ENCODE results near the gene GTF2H3.

DNA sequence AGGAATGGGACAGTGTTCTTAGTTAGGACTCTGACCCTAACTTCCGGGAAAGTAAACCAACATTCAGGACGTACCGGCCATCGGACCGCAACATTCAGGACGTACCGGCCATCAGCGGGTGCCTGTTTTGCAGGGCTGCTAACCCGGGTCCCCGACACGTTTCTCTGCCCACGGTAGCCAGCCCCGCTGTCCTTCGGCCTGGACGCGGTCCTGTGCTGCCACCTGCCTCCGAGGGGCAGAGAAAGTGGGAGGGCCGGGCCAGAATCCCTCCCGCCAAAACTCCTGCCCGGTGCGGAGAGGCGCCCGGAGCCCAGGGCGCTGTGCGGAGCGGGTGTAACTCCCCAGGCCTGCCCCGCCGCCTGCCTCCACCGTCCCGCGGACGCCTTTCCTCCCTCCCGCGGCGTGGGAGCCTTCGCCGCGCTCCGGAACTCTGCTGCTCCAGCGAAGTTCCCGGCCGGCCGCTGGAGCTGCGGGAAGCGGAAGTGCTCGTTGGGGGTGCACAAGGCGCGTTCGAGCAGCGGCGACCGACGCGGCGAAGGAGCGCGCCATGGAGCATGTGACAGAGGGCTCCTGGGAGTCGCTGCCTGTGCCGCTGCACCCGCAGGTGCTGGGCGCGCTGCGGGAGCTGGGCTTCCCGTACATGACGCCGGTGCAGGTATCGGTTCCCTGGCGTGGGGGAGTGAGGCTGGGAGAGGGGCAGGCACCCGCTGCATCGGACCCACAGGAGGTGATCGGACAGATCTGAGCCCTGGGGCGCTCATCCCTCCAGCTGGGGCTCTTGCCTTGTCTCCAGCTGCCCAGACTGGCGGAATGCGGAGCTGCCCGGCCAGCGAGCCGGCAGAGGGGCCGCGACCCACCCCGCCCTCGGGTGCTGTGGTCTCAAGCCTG is 31.8 kb upstream of the GTF2H3 start, which contains the start of gene DDX55:
- TF ChIP-seq, protein P1, sequence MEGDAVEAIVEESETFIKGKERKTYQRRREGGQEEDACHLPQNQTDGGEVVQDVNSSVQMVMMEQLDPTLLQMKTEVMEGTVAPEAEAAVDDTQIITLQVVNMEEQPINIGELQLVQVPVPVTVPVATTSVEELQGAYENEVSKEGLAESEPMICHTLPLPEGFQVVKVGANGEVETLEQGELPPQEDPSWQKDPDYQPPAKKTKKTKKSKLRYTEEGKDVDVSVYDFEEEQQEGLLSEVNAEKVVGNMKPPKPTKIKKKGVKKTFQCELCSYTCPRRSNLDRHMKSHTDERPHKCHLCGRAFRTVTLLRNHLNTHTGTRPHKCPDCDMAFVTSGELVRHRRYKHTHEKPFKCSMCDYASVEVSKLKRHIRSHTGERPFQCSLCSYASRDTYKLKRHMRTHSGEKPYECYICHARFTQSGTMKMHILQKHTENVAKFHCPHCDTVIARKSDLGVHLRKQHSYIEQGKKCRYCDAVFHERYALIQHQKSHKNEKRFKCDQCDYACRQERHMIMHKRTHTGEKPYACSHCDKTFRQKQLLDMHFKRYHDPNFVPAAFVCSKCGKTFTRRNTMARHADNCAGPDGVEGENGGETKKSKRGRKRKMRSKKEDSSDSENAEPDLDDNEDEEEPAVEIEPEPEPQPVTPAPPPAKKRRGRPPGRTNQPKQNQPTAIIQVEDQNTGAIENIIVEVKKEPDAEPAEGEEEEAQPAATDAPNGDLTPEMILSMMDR (conservative IDR thresholded peaks at IDR 0.05 in 1 of 2, IDR thresholded peaks at IDR 0.05 in 1 of 2; ENCODE audit: low read depth in 1 of 2, low read length in 2 of 2): peak; percentile 24 to 27
- TF ChIP-seq EZH2 (IDR thresholded peaks at IDR 0.05; ENCODE audit: low read length, missing control alignments): no peak

Measured in fibroblast of lung (primary cell).